HEK293 (cell line): ENCODE data around the gene USF1.

ENCODE experiments used
- CTCF ChIA-PET: fragments of 350-600 bp; formaldehyde crosslinking; extraction: SDS; loops from one replicate; lab custom pipeline; 2021; ENCODE audit warnings: antibody characterized with exemption; lab: Yijun Ruan, JAX
- POLR2A ChIA-PET: fragments of 300-600 bp; formaldehyde crosslinking; extraction: SDS; loops from one replicate; lab custom pipeline; 2020; ENCODE audit warnings: antibody characterized with exemption, inconsistent platforms; lab: Yijun Ruan, JAX
- H3K27ac ChIP-seq: fragments of 200-500 bp; sonication (Bioruptor generic); 2 replicates; pipeline ENCODE4 v1.5.1; 2014; ENCODE audit warnings: low read depth, low read length, control low read depth, inconsistent platforms; ENCODE audit errors: extremely low read depth
- H3K36me3 ChIP-seq, 2 experiments: fragments of 200-500 bp in 1 of 2; sonication (Bioruptor generic) in 1 of 2; 1 replicate in 1 of 2; 2 replicates in 1 of 2; pipeline ENCODE4 v1.5.1; 2014 to 2017; ENCODE audit warnings: inconsistent platforms in 2 of 2, low read length in 2 of 2; ENCODE audit not compliant: control insufficient read depth in 2 of 2, insufficient read depth in 1 of 2
- H3K4me1 ChIP-seq: fragments of 200-500 bp; sonication (Bioruptor generic); 2 replicates; pipeline ENCODE4 v1.5.1; 2014; ENCODE audit warnings: mild to moderate bottlenecking, low read length, inconsistent platforms; ENCODE audit not compliant: control insufficient read depth, insufficient read depth
- H3K4me3 ChIP-seq: 2 replicates; pipeline ENCODE4 v1.5.1; 2011; ENCODE audit warnings: low read depth, mild to moderate bottlenecking, control low read depth, low read length, moderate library complexity
- H3K9me3 ChIP-seq: fragments of 200-500 bp; sonication (Bioruptor generic); 2 replicates; pipeline ENCODE4 v1.5.1; 2014; ENCODE audit warnings: low read depth, low read length, inconsistent platforms; ENCODE audit not compliant: control insufficient read depth, insufficient read depth
- EGR2 ChIP-seq: fragments of 450-650 bp; formaldehyde crosslinking; IDR thresholded peaks from 2 replicates; pipeline ENCODE4 v1.5.1; 2016; ENCODE audit warnings: low read depth, missing biosample characterization, missing genetic modification characterization
- REPIN1 ChIP-seq: fragments of 450-650 bp; formaldehyde crosslinking; IDR thresholded peaks from 2 replicates; pipeline ENCODE4 v1.5.1; 2017; ENCODE audit warnings: missing biosample characterization, missing genetic modification characterization, low read depth
- SCRT1 ChIP-seq: fragments of 450-650 bp; formaldehyde crosslinking; IDR thresholded peaks from 2 replicates; pipeline ENCODE4 v1.5.1; 2016; ENCODE audit warnings: missing biosample characterization, missing genetic modification characterization, borderline replicate concordance
- ZBTB10 ChIP-seq: fragments of 450-650 bp; formaldehyde crosslinking; IDR thresholded peaks from 2 replicates; pipeline ENCODE4 v1.5.1; 2016; ENCODE audit warnings: missing biosample characterization, missing genetic modification characterization
- ZBTB11 ChIP-seq: fragments of 450-650 bp; formaldehyde crosslinking; conservative IDR thresholded peaks from 2 replicates; pipeline ENCODE4 v1.5.1; 2016; ENCODE audit warnings: low read depth, missing biosample characterization, missing genetic modification characterization
- ZFHX2 ChIP-seq: fragments of 450-650 bp; formaldehyde crosslinking; conservative IDR thresholded peaks from 2 replicates; pipeline ENCODE4 v1.5.1; 2016; ENCODE audit warnings: missing biosample characterization, missing genetic modification characterization
- ZNF157 ChIP-seq: fragments of 450-650 bp; formaldehyde crosslinking; IDR thresholded peaks from 2 replicates; pipeline ENCODE4 v1.5.1; 2016; ENCODE audit warnings: missing biosample characterization, missing genetic modification characterization
- ZNF16 ChIP-seq: fragments of 450-650 bp; formaldehyde crosslinking; IDR thresholded peaks from 2 replicates; pipeline ENCODE4 v1.5.1; 2016; ENCODE audit warnings: low read depth, missing biosample characterization, missing genetic modification characterization
- ZNF239 ChIP-seq: fragments of 450-650 bp; formaldehyde crosslinking; IDR thresholded peaks from 2 replicates; pipeline ENCODE4 v1.5.1; 2016; ENCODE audit warnings: missing biosample characterization, missing genetic modification characterization
- ZNF292 ChIP-seq: fragments of 450-650 bp; formaldehyde crosslinking; IDR thresholded peaks from 2 replicates; pipeline ENCODE4 v1.5.1; 2016; ENCODE audit warnings: low read depth, missing biosample characterization, missing genetic modification characterization, borderline replicate concordance
- ZNF433 ChIP-seq: fragments of 450-650 bp; formaldehyde crosslinking; IDR thresholded peaks from 2 replicates; pipeline ENCODE4 v1.5.1; 2016; ENCODE audit warnings: missing biosample characterization, missing genetic modification characterization, low read depth
- ZNF623 ChIP-seq: fragments of 450-650 bp; formaldehyde crosslinking; IDR thresholded peaks from 2 replicates; pipeline ENCODE4 v1.5.1; 2016; ENCODE audit warnings: missing biosample characterization, missing genetic modification characterization
- TF ChIP-seq, protein P1 (sequence below): sonication (generic); formaldehyde crosslinking; IDR thresholded peaks from 2 replicates; pipeline ENCODE4 v1.8.1; 2022; ENCODE audit warnings: mild to moderate bottlenecking, moderate library complexity, missing genetic modification reagents
- TF ChIP-seq, protein P2 (sequence below): fragments of 450-650 bp; IDR thresholded peaks from 2 replicates; pipeline ENCODE4 v1.5.1; 2018; ENCODE audit warnings: missing biosample characterization, missing genetic modification characterization
- TF ChIP-seq, protein P3 (sequence below): fragments of 450-650 bp; formaldehyde crosslinking; IDR thresholded peaks from 2 replicates; pipeline ENCODE4 v1.5.1; 2016; ENCODE audit warnings: missing biosample characterization, missing genetic modification characterization, low read depth

USF1 gene

GRCh38 chr1:161061419-161061818 lies 15.6 kb upstream of the USF1 start:
- Histone ChIP-seq H3K4me1 (no peaks in the 10 kb centered on the region), H3K27ac (no peak overlapping the region), H3K9me3 (no peaks in the 10 kb centered on the region), H3K4me3 (no peak overlapping the region), H3K36me3 (no peaks in the 10 kb centered on the region)
- TF ChIP-seq ZNF157 (tag by site-specific recombination) (no peak), ZBTB11 (tag by site-specific recombination) (no peak), ZNF16 (no peak), ZNF623 (tag by site-specific recombination) (no peak), SCRT1 (no peak), EGR2 (no peak), ZNF433 (tag by site-specific recombination) (no peak), ZNF239 (tag by site-specific recombination) (no peak), ZBTB10 (no peak), ZNF292 (tag by site-specific recombination) (no peak), REPIN1 (tag by site-specific recombination) (no peak)
- TF ChIP-seq, protein P1, sequence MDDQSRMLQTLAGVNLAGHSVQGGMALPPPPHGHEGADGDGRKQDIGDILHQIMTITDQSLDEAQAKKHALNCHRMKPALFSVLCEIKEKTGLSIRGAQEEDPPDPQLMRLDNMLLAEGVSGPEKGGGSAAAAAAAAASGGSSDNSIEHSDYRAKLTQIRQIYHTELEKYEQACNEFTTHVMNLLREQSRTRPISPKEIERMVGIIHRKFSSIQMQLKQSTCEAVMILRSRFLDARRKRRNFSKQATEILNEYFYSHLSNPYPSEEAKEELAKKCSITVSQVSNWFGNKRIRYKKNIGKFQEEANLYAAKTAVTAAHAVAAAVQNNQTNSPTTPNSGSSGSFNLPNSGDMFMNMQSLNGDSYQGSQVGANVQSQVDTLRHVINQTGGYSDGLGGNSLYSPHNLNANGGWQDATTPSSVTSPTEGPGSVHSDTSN (CRISPR knock-in tag), result no peak
- TF ChIP-seq, protein P2, sequence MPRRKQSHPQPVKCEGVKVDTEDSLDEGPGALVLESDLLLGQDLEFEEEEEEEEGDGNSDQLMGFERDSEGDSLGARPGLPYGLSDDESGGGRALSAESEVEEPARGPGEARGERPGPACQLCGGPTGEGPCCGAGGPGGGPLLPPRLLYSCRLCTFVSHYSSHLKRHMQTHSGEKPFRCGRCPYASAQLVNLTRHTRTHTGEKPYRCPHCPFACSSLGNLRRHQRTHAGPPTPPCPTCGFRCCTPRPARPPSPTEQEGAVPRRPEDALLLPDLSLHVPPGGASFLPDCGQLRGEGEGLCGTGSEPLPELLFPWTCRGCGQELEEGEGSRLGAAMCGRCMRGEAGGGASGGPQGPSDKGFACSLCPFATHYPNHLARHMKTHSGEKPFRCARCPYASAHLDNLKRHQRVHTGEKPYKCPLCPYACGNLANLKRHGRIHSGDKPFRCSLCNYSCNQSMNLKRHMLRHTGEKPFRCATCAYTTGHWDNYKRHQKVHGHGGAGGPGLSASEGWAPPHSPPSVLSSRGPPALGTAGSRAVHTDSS (tag by site-specific recombination), result no peak
- ChIA-PET CTCF (interaction anchor here (0.6 to 0.7 kb wide), 2 partner anchors 15 to 42 kb away, joined by 3 to 4 read pairs; partner anchors contain the start of gene USF1), POLR2A (no interaction called here)

DNA sequence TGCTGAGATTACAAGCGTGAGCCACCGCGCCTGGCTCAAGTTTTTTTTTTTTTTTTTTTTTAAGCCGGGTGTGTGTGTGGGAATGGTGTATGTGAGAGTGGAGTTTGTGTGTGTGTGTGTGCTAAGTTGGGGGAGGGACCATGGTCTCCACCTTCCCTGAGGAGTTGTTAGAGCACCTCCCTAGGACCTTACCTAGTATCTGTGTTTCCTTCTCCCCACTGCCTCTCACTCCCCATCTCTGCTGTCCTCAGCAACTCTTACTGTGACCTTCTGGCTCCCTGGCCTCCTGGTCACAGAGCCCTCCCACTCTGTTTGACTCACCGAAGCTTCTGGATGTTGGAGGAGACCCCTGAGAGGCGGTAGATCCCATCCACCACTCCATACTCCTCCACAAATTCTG lies 13.5 kb upstream of the USF1 start:
- no peak overlapping the region for H3K4me3 ChIP-seq
- no peaks in the 10 kb centered on the region for H3K36me3 ChIP-seq
- no peaks in the 10 kb centered on the region for H3K4me1 ChIP-seq
- no peak overlapping the region for H3K27ac ChIP-seq
- TF ChIP-seq EGR2 (peak; percentile 50; the same call in 1 of the 2 replicates), ZFHX2 (tag by site-specific recombination) (0 out of 2 replicates have a peak, but pooled peaks have one; percentile 2)
- TF ChIP-seq, protein P3, sequence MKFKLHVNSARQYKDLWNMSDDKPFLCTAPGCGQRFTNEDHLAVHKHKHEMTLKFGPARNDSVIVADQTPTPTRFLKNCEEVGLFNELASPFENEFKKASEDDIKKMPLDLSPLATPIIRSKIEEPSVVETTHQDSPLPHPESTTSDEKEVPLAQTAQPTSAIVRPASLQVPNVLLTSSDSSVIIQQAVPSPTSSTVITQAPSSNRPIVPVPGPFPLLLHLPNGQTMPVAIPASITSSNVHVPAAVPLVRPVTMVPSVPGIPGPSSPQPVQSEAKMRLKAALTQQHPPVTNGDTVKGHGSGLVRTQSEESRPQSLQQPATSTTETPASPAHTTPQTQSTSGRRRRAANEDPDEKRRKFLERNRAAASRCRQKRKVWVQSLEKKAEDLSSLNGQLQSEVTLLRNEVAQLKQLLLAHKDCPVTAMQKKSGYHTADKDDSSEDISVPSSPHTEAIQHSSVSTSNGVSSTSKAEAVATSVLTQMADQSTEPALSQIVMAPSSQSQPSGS, result no peak
- ChIA-PET CTCF (interaction anchor here (0.6 kb wide), 1 partner anchor 160 kb away, joined by 4 read pairs; no protein-coding TSS in a partner anchor), POLR2A (interaction anchor here (1.0 kb wide), 1 partner anchor 14 kb away, joined by 4 read pairs; the partner anchor contains the start of gene USF1)
- no peaks in the 10 kb centered on the region for H3K9me3 ChIP-seq
